NT2/D1 (cell line): ENCODE data around the gene SEC63.

Experiments used
- DNase-seq: peaks from one replicate; pipeline ENCODE4 v3.0.0-alpha.2; 2011; ENCODE audit warnings: low read depth, low spot score
- H3K27me3 ChIP-seq: 2 replicates; pipeline ENCODE4 v1.6.0; 2011; ENCODE audit warnings: mild to moderate bottlenecking; ENCODE audit not compliant: insufficient read length, insufficient read depth
- H3K36me3 ChIP-seq: 2 replicates; pipeline ENCODE4 v1.6.1; 2011; ENCODE audit warnings: mild to moderate bottlenecking, low read length, mixed read lengths; ENCODE audit not compliant: insufficient read depth, insufficient read length
- H3K4me1 ChIP-seq: 2 replicates; pipeline ENCODE4 v1.5.1; 2011; ENCODE audit not compliant: insufficient read depth, insufficient read length
- H3K4me3 ChIP-seq: 2 replicates; pipeline ENCODE4 v1.5.1; 2011; ENCODE audit warnings: low read depth; ENCODE audit not compliant: insufficient read length
- H3K9ac ChIP-seq: 2 replicates; pipeline ENCODE4 v1.6.0; 2011; ENCODE audit warnings: low read depth; ENCODE audit not compliant: insufficient read length
- H3K9me3 ChIP-seq: 2 replicates; pipeline ENCODE4 v1.5.1; 2011; ENCODE audit warnings: mild to moderate bottlenecking, low read length; ENCODE audit not compliant: insufficient read depth
- SUZ12 ChIP-seq: IDR thresholded peaks from 2 replicates; pipeline ENCODE4 v1.6.1; 2011; ENCODE audit not compliant: insufficient read length, insufficient read depth; ENCODE audit errors: extremely low read depth
- YY1 ChIP-seq: IDR thresholded peaks from 2 replicates; pipeline ENCODE4 v1.6.1; 2011; ENCODE audit not compliant: insufficient read length, insufficient read depth
- ZNF274 ChIP-seq: IDR thresholded peaks from 2 replicates; pipeline ENCODE4 v1.6.1; 2011; ENCODE audit warnings: mild to moderate bottlenecking, low read depth, low read length

SEC63 gene

GRCh38 chr6:107983811-107984210, 25.8 kb upstream of the SEC63 start:
- Histone ChIP-seq H3K9ac (no peak overlapping the region), H3K9me3 (no peaks in the 10 kb centered on the region), H3K27me3 (no peaks in the 10 kb centered on the region), H3K4me3 (no peak overlapping the region), H3K36me3 (no peaks in the 10 kb centered on the region), H3K4me1 (no peaks in the 10 kb centered on the region)
- no peak for DNase-seq
- TF ChIP-seq SUZ12 (no peak), YY1 (no peak), ZNF274 (no peak)

- Histone ChIP-seq H3K4me1 (no peaks in the 10 kb centered on the region), H3K4me3 (no peak overlapping the region), H3K9ac (no peak overlapping the region), H3K36me3 (no peaks in the 10 kb centered on the region), H3K9me3 (no peaks in the 10 kb centered on the region), H3K27me3 (no peaks in the 10 kb centered on the region)
- DNase-seq, result no peak
- TF ChIP-seq SUZ12 (no peak), ZNF274 (no peak), YY1 (no peak)
Measured at GRCh38 chr6:107982486-107982885, 24.5 kb upstream of the SEC63 start.

GRCh38 chr6:107981695-107982094, 23.7 kb upstream of the SEC63 start:
- Histone ChIP-seq H3K4me1 (no peaks in the 10 kb centered on the region), H3K4me3 (no peak overlapping the region), H3K27me3 (no peaks in the 10 kb centered on the region), H3K9ac (no peak overlapping the region), H3K36me3 (no peaks in the 10 kb centered on the region), H3K9me3 (no peaks in the 10 kb centered on the region)
- no peak for DNase-seq
- TF ChIP-seq YY1 (no peak), SUZ12 (no peak), ZNF274 (no peak)

GRCh38 chr6:107977283-107977682, 19.3 kb upstream of the SEC63 start:
- no peaks in the 10 kb centered on the region for H3K4me1 ChIP-seq
- H3K4me3 ChIP-seq, result no peak overlapping the region
- DNase-seq, result no peak

GRCh38 chr6:107976155-107976783, 18.3 kb upstream of the SEC63 start:
- DNase-seq, result no peak
- H3K9ac ChIP-seq, result no peak overlapping the region
- no peak for TF ChIP-seq ZNF274
- no peak for TF ChIP-seq YY1
- TF ChIP-seq SUZ12, result no peak

More at GRCh38 chr6:107977283-107977682, 19.3 kb upstream of the SEC63 start:
- Histone ChIP-seq H3K9ac (no peak overlapping the region), H3K27me3 (no peaks in the 10 kb centered on the region), H3K36me3 (no peaks in the 10 kb centered on the region), H3K9me3 (no peaks in the 10 kb centered on the region)
- TF ChIP-seq YY1 (no peak), SUZ12 (no peak), ZNF274 (no peak)

GRCh38 chr6:107973594-107973993, 15.6 kb upstream of the SEC63 start:
- Histone ChIP-seq H3K36me3 (no peaks in the 10 kb centered on the region), H3K9me3 (no peaks in the 10 kb centered on the region), H3K27me3 (no peaks in the 10 kb centered on the region), H3K4me1 (no peaks in the 10 kb centered on the region), H3K9ac (no peak overlapping the region), H3K4me3 (no peak overlapping the region)
- TF ChIP-seq SUZ12, result no peak
- no peak for DNase-seq

More at GRCh38 chr6:107976155-107976783, 18.3 kb upstream of the SEC63 start:
- H3K9me3 ChIP-seq, result no peaks in the 10 kb centered on the region
- H3K4me1 ChIP-seq, result no peaks in the 10 kb centered on the region
- no peak overlapping the region for H3K4me3 ChIP-seq
- H3K36me3 ChIP-seq, result no peaks in the 10 kb centered on the region
- H3K27me3 ChIP-seq, result no peaks in the 10 kb centered on the region

- Histone ChIP-seq H3K9me3 (no peaks in the 10 kb centered on the region), H3K27me3 (no peaks in the 10 kb centered on the region), H3K9ac (no peak overlapping the region), H3K4me3 (no peak overlapping the region), H3K4me1 (no peaks in the 10 kb centered on the region), H3K36me3 (no peaks in the 10 kb centered on the region)
- DNase-seq, result no peak
- TF ChIP-seq ZNF274 (no peak), YY1 (no peak), SUZ12 (no peak)
Measured at GRCh38 chr6:107972413-107973096, 14.5 kb upstream of the SEC63 start.
